HG02970 (cell line): ENCODE measurements around the gene LRRC37A3.
"Not testable (repeated sequence)": the region's sequence is repeated elsewhere in the genome, so short reads cannot be mapped to it uniquely, and the experiment has no call there.

Experiments used
- ATAC-seq: cut with Tn5 transposase; IDR thresholded peaks from one replicate; pipeline ENCODE4 v1.9.1; 2021; ENCODE audit warnings: mild to moderate bottlenecking, moderate library complexity, moderate number of reproducible peaks; ENCODE audit not compliant: unreplicated experiment, low FRiP score

Gene LRRC37A3

GRCh38 chr17:64927444-64927843, 8.2 kb upstream of the LRRC37A3 start:
- ATAC-seq = not testable (repeated sequence)

GRCh38 chr17:64926430-64926829, 7.2 kb upstream of the LRRC37A3 start:
- ATAC-seq = not testable (repeated sequence)

GRCh38 chr17:64925244-64925643, 6.0 kb upstream of the LRRC37A3 start:
- ATAC-seq = not testable (repeated sequence)

GRCh38 chr17:64923051-64923568, 3.8 kb upstream of the LRRC37A3 start:
- ATAC-seq = not testable (repeated sequence)

GRCh38 chr17:64920419-64921172, 1.3 kb upstream of the LRRC37A3 start:
- no peak for ATAC-seq

GRCh38 chr17:64920026-64920418, 744 bp upstream of the LRRC37A3 start:
- ATAC-seq = no peak

- ATAC-seq = peak; percentile 53
Measured at GRCh38 chr17:64918842-64919288, 413 bp downstream of the LRRC37A3 start.

GRCh38 chr17:64917540-64917939, 1.7 kb downstream of the LRRC37A3 start:
- ATAC-seq = not testable (repeated sequence)

- ATAC-seq = not testable (repeated sequence)
Measured at GRCh38 chr17:64915244-64915643, 4.0 kb downstream of the LRRC37A3 start.

GRCh38 chr17:64910191-64910514, 9.1 kb downstream of the LRRC37A3 start:
- not testable (repeated sequence) for ATAC-seq

- ATAC-seq = not testable (repeated sequence)
Measured at GRCh38 chr17:64909511-64910190, 9.6 kb downstream of the LRRC37A3 start.

GRCh38 chr17:64904069-64904468, 15.2 kb downstream of the LRRC37A3 start:
- ATAC-seq = not testable (repeated sequence)

- not testable (repeated sequence) for ATAC-seq
Measured at GRCh38 chr17:64897136-64897535, 22.1 kb downstream of the LRRC37A3 start.

- not testable (repeated sequence) for ATAC-seq
Measured at GRCh38 chr17:64874210-64874609, 45.1 kb downstream of the LRRC37A3 start.

- ATAC-seq = not testable (repeated sequence)
Measured at GRCh38 chr17:64847504-64848466, 71.5 kb downstream of the LRRC37A3 start.

GRCh38 chr17:64846892-64847291, 72.4 kb downstream of the LRRC37A3 start:
- ATAC-seq = not testable (repeated sequence)

- not testable (repeated sequence) for ATAC-seq
Measured at GRCh38 chr17:64843918-64844317, 75.4 kb downstream of the LRRC37A3 start.

GRCh38 chr17:64842900-64843299, 76.4 kb downstream of the LRRC37A3 start:
- ATAC-seq = not testable (repeated sequence)

GRCh38 chr17:64840960-64841359, 78.3 kb downstream of the LRRC37A3 start:
- not testable (repeated sequence) for ATAC-seq

GRCh38 chr17:64838513-64838912, 80.8 kb downstream of the LRRC37A3 start:
- not testable (repeated sequence) for ATAC-seq
